SIG-M5 (cell line): Measurements from ENCODE around the gene SIGLEC7.

ENCODE experiments used
- DNase-seq: peaks from one replicate; lab custom pipeline; 2025; lab: John Stamatoyannopoulos, UW

Gene SIGLEC7

DNA sequence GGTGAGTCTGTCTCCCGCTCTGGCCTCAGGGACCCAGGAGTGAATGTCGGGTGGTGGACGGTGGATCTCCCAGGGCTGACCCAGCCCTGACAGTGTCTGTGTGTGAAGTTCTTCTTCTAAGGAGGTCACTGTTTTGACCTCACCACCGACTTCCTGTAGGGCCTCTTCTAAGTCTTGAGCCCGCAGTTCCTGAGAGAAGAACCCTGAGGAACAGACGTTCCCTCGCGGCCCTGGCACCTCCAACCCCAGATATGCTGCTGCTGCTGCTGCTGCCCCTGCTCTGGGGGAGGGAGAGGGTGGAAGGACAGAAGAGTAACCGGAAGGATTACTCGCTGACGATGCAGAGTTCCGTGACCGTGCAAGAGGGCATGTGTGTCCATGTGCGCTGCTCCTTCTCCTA is at the start of gene SIGLEC7:
Gene SIGLEC7 (plus strand): TSS at position 183 of the 400 bp plus-strand sequence. CDS start 69 bp downstream, at position 252.
- no peak for DNase-seq

GRCh38 chr19:51093101-51093500 is 49.0 kb upstream of the SIGLEC7 start:
- DNase-seq = no peak

GRCh38 chr19:51093510-51094345 is 48.4 kb upstream of the SIGLEC7 start:
- DNase-seq = no peak

- no peak for DNase-seq
Measured at GRCh38 chr19:51094696-51095279, 47.3 kb upstream of the SIGLEC7 start.

GRCh38 chr19:51096473-51097165 is 45.5 kb upstream of the SIGLEC7 start:
- DNase-seq = no peak

DNA sequence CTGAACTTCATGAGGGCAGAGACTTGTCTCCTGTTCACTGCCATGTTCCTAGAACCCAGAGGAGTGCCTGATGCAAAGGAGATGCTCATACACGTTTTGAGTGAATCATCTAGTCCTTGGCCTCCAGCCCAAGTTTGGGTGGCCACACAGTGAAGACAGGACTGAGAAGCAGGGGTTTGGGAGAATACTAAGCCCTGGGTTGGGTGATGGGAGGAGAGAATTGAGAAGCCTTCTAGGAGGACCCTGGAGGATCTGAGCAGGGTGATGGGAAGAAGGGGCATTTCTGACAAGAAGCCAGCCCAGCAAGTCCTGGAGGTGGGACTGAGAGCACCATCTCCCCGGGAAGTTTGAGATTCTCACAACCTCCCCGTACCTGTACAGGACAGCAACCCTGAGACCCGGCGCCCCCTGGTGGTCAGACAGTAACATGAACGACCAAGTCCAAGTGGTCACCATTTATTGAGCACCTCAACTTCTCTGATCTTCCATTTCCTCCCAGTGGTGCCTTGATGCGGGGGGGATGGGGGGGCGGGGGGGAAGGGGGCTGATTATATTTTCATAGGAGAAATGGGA is 44.8 kb upstream of the SIGLEC7 start:
- DNase-seq = no peak

DNA sequence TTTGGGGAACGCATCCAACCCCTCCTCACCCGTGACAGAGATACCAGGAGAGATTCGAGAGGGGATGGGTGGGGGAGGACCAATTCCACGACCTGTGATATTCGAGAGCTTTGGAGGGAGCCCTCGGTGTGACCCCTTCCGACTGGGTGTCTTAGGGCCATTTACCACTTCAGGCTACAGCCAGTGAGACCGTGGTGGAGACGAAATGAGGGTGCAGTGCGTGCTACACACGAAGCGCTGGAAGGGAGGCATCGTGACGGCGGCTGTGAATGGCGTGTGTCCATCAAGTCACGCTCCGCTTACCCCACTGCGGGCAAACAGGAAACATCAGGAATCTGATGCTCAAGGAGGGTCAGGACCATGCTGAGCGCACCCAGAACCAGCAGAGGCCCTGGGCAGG is 44.3 kb upstream of the SIGLEC7 start:
- DNase-seq = no peak

GRCh38 chr19:51098365-51099046 is 43.6 kb upstream of the SIGLEC7 start:
- DNase-seq = no peak

DNA sequence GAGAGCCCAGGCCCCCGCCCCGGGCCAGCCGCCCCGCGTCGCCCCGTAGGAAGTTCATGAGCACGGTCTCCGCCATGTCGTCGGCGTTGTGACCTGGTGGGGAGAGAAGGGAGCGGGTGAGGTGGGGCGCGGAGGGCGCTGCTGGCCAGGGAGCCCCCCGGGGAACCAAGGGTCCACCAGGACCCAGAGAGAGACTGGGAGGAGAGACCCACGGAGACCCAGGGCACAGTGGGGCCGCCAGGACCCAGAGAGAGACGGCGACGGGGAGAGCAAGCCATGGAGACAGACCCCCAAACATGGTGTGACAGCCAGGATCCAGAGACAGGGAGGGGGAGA is 43.1 kb upstream of the SIGLEC7 start:
- DNase-seq = no peak

DNA sequence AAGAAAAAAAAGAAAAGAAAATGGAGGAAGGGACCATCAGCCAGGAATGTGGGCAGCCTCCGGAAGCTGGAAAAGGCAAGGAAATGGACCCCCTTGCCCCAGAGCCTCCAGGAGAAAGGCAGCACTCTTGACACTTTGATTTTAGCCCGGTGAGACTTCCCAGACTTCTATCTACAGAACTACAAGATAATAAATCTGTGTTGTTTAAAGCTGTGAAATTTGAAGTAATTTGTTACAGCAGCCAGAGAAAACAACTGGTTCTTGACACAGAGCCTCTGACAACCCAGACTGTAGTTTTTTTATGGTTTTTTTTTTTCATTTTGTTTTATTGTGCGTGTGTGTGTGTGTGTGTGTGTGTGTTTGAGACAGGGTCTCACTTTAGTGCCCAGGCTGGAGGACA is 41.5 kb upstream of the SIGLEC7 start:
- no peak for DNase-seq

- no peak for DNase-seq
Measured at GRCh38 chr19:51101171-51101865, 40.8 kb upstream of the SIGLEC7 start.

- DNase-seq = no peak
Measured at GRCh38 chr19:51102991-51103390, 39.1 kb upstream of the SIGLEC7 start.

- no peak for DNase-seq
Measured at GRCh38 chr19:51103926-51104341, 38.2 kb upstream of the SIGLEC7 start.

DNA sequence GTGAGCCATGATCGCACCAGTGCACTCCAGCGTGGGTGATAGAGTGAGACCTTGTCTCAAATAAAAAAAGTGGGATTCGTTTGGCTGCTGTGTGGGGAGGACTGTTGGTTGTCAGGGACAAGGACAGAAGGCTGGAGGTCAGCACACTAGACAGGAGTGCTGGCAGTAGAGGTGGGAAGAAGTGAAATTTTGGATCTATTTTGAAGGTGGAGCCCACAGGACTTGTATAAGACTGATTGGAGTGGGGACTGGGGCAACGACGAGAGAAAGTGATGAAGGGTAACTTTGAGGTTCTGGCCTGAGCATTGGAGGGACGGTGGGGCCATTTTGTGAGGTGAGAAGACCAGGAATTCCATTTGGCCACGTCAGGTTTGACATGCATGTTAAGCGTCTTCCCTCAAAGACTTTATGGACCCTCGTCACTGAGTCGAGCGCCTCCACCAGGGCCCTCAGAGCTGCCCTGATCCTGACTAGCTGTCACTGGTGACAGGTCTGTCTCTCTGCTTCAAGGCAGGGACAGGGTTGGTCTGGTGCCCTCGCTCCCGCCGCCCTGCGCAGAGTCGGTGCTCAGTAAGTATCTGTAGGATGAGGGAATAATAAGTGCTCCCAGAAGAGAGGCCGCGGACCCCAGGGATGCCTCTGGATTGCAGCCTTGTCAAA is 34.6 kb upstream of the SIGLEC7 start:
- DNase-seq = no peak

GRCh38 chr19:51108066-51108804 is 33.9 kb upstream of the SIGLEC7 start, which contains the start of gene CTU1:
Gene CTU1 (minus strand): TSS chr19:51108409. CDS start chr19:51104569, 3,840 bp downstream.
- DNase-seq = peak; percentile 88

GRCh38 chr19:51108805-51109146 is 33.3 kb upstream of the SIGLEC7 start:
- no peak for DNase-seq

GRCh38 chr19:51110666-51110971 is 31.5 kb upstream of the SIGLEC7 start:
- DNase-seq = no peak

- DNase-seq = no peak
Measured at GRCh38 chr19:51111606-51112005, 30.5 kb upstream of the SIGLEC7 start.

GRCh38 chr19:51114087-51114729 is 27.9 kb upstream of the SIGLEC7 start:
- no peak for DNase-seq

DNA sequence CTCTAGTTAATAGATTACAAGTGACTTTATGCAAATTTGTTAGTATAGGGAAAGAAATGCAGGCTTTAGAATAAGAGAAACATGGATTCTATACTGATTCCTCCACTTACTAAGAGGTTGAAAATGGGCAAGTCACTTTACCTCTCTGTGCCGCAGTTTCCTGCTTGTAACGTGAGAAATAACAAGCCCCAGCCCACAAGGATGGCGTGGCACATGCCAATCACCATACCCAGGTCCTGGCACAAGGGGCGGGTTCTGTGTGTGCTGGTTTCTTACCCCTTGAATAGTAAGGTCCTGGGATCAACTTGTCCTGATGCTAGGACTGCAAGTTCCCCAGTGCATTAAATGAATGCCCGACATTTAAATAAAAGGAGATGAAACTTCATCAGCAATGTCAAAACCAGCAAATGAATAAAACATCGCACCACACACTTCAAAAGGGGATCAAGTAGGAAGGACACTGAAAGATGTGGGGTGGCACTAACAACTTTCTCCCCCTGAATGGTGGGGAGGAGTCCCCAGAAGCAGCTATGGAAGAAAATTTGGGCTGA is 25.3 kb upstream of the SIGLEC7 start:
- DNase-seq = no peak
